ENCODE results near the gene ITGA2.
"Not testable (repeated sequence)": the region's sequence is repeated elsewhere in the genome, so short reads cannot be mapped to it uniquely, and the experiment has no call there.

Gene ITGA2

DNA sequence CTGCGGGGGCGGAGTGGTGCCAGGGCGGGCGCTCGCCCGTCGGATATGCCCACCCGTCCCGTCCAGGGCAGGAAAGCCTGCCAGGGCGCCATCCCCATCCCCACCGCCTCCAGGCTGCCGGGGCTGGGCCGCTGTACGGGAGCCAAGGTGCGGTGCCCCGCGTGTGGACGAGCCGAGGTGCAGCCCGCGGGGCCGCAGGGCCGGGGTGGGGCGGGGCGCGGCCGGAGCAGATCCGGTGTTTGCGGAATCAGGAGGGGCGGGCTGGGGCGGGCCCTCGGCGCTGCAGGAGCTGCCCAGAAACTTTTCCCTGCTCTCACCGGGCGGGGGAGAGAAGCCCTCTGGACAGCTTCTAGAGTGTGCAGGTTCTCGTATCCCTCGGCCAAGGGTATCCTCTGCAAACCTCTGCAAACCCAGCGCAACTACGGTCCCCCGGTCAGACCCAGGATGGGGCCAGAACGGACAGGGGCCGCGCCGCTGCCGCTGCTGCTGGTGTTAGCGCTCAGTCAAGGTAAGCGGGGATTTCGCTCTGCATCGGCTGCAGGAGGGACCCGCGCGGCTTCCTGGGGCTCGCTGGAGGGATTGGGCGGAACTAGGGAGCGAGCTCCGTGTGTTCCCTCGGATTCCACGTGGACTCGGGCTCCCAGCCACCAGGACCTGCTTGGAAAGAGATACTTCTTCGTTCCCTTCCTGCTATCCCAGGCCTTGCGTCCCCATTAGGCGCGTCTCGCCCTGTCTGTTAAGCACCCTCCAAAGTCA lies at the start of gene ITGA2:
Gene ITGA2 (plus strand): TSS at position 328 of the 756 bp plus-strand sequence. CDS start 117 bp downstream, at position 445.
- Mint-ChIP-seq H3K27me3 (peaks cover 57% of the 10 kb centered on the region), H3K9me3 (no peaks in the 10 kb centered on the region), H3K27ac (peak within 1 kb of the TSS; percentile 59), H3K4me1 (ENCODE audit: low read depth) (peaks cover 27% of the 10 kb centered on the region), H3K4me3 (peak within 1 kb of the TSS; percentile 74), H3K36me3 (ENCODE audit: low read depth) (no peaks in the 10 kb centered on the region)

GRCh38 chr5:52943285-52943684 lies 45.9 kb upstream of the ITGA2 start:
- Mint-ChIP-seq H3K4me3 (no peak overlapping the region), H3K4me1 (ENCODE audit: low read depth) (peaks cover 12% of the 10 kb centered on the region), H3K36me3 (ENCODE audit: low read depth) (no peaks in the 10 kb centered on the region), H3K27me3 (no peaks in the 10 kb centered on the region), H3K27ac (no peak overlapping the region), H3K9me3 (no peaks in the 10 kb centered on the region)

DNA sequence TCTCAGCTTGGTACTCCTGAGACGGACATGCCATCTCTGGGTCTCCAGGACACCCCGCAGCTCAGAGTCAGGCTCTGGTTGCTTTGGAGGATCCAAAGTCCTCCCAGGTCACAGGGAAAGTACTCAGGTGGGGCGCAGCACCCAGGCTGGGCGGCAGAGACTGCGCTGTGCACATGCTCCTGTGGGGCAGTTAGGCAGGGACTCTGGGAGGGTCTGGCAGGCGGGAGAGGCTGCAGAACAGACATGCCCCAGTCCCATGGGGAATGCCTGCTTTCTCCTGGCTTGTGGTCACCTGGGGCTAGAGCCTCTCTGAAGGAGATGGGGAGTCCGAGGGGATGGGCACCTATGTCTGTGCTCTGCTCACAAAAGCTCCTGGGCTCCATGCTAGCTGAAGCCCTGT lies 45.3 kb upstream of the ITGA2 start:
- no peaks in the 10 kb centered on the region for H3K27me3 Mint-ChIP-seq
- no peaks in the 10 kb centered on the region for H3K9me3 Mint-ChIP-seq
- no peak overlapping the region for H3K27ac Mint-ChIP-seq
- no peak overlapping the region for H3K4me3 Mint-ChIP-seq
- H3K4me1 Mint-ChIP-seq (ENCODE audit: low read depth), result peaks cover 18% of the 10 kb centered on the region
- H3K36me3 Mint-ChIP-seq (ENCODE audit: low read depth), result no peaks in the 10 kb centered on the region

- Mint-ChIP-seq H3K27ac (no peak overlapping the region), H3K36me3 (ENCODE audit: low read depth) (no peaks in the 10 kb centered on the region), H3K9me3 (no peaks in the 10 kb centered on the region), H3K4me1 (ENCODE audit: low read depth) (peaks cover 21% of the 10 kb centered on the region), H3K27me3 (no peaks in the 10 kb centered on the region), H3K4me3 (peak overlapping the region; percentile 73)
Measured at GRCh38 chr5:52945040-52945439, 44.1 kb upstream of the ITGA2 start.

GRCh38 chr5:52947208-52947607 lies 41.9 kb upstream of the ITGA2 start:
- H3K4me3 Mint-ChIP-seq, result no peak overlapping the region
- H3K27me3 Mint-ChIP-seq, result no peaks in the 10 kb centered on the region
- H3K9me3 Mint-ChIP-seq, result no peaks in the 10 kb centered on the region
- no peaks in the 10 kb centered on the region for H3K36me3 Mint-ChIP-seq (ENCODE audit: low read depth)
- H3K27ac Mint-ChIP-seq, result no peak overlapping the region
- peaks cover 21% of the 10 kb centered on the region for H3K4me1 Mint-ChIP-seq (ENCODE audit: low read depth)

- no peaks in the 10 kb centered on the region for H3K9me3 Mint-ChIP-seq
- H3K27ac Mint-ChIP-seq, result no peak overlapping the region
- no peaks in the 10 kb centered on the region for H3K36me3 Mint-ChIP-seq (ENCODE audit: low read depth)
- peaks cover 21% of the 10 kb centered on the region for H3K4me1 Mint-ChIP-seq (ENCODE audit: low read depth)
- no peak overlapping the region for H3K4me3 Mint-ChIP-seq
- H3K27me3 Mint-ChIP-seq, result no peaks in the 10 kb centered on the region
Measured at GRCh38 chr5:52947851-52948250, 41.3 kb upstream of the ITGA2 start.

DNA sequence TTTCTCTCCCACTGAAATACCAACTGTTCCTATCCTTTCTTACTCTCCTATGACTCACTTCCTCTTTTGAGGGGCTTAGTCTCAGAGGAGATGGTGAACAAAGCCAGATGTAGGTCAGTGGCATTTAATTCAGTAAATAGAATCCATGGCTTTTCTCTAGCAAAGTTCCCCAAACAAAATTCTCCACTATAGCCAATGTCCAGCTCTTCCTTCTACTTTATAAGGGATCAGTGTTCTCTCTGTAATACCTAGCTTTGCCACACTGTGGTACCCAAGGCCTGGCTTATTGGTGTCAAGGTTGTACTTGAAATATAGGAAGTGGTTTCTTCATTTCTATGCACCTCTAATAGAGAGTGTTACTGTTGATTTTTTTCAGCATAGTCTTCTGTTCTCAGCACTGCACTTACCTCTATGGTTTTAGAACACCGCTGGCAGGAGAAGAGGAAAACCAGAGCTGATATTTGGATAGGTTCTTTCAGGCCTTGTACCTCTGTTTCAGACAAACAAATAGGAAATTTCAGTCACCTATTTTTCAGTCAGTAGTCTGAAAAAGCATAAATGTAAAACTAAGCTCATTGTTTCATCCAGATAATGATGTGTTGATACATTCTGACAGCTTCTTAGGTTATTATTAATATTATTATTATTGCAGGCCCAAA lies 40.6 kb upstream of the ITGA2 start:
- H3K36me3 Mint-ChIP-seq (ENCODE audit: low read depth), result no peaks in the 10 kb centered on the region
- no peak overlapping the region for H3K27ac Mint-ChIP-seq
- H3K4me1 Mint-ChIP-seq (ENCODE audit: low read depth), result peaks cover 21% of the 10 kb centered on the region
- no peaks in the 10 kb centered on the region for H3K27me3 Mint-ChIP-seq
- H3K4me3 Mint-ChIP-seq, result no peak overlapping the region
- H3K9me3 Mint-ChIP-seq, result no peaks in the 10 kb centered on the region

GRCh38 chr5:52950686-52951085 lies 38.5 kb upstream of the ITGA2 start:
- Mint-ChIP-seq H3K4me1 (ENCODE audit: low read depth) (peaks cover 16% of the 10 kb centered on the region), H3K9me3 (no peaks in the 10 kb centered on the region), H3K27ac (no peak overlapping the region), H3K4me3 (no peak overlapping the region), H3K36me3 (ENCODE audit: low read depth) (no peaks in the 10 kb centered on the region), H3K27me3 (no peaks in the 10 kb centered on the region)

GRCh38 chr5:52952483-52952882 lies 36.7 kb upstream of the ITGA2 start:
- H3K27me3 Mint-ChIP-seq, result no peaks in the 10 kb centered on the region
- no peaks in the 10 kb centered on the region for H3K9me3 Mint-ChIP-seq
- no peaks in the 10 kb centered on the region for H3K36me3 Mint-ChIP-seq (ENCODE audit: low read depth)
- H3K4me1 Mint-ChIP-seq (ENCODE audit: low read depth), result peaks cover 13% of the 10 kb centered on the region
- no peak overlapping the region for H3K27ac Mint-ChIP-seq
- H3K4me3 Mint-ChIP-seq, result no peak overlapping the region

DNA sequence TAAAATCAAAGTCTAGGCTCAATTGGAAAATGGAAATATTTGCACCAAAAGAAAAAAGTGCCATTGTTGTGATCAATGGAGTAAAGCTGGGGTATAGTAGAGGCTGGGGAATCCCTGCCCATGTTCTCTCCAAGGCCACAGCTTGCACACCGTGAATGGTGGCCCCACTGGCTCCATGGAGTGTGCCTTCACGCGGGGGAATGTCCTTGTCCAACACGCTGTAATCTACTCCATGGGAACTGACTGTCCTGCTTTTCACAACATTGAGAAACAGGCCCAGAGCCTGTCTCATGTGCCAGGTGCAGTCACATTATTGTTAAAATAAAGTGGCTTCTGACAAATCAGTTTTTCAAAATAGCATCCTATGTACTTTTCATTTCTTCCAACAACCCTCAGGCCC lies 33.1 kb upstream of the ITGA2 start:
- Mint-ChIP-seq H3K4me3 (no peak overlapping the region), H3K36me3 (ENCODE audit: low read depth) (no peaks in the 10 kb centered on the region), H3K9me3 (no peaks in the 10 kb centered on the region), H3K4me1 (ENCODE audit: low read depth) (no peaks in the 10 kb centered on the region), H3K27ac (no peak overlapping the region), H3K27me3 (peaks cover 9% of the 10 kb centered on the region)

- H3K4me1 Mint-ChIP-seq (ENCODE audit: low read depth), result no peaks in the 10 kb centered on the region
- H3K4me3 Mint-ChIP-seq, result no peak overlapping the region
- no peaks in the 10 kb centered on the region for H3K9me3 Mint-ChIP-seq
- no peaks in the 10 kb centered on the region for H3K36me3 Mint-ChIP-seq (ENCODE audit: low read depth)
- H3K27me3 Mint-ChIP-seq, result peaks cover 14% of the 10 kb centered on the region
- H3K27ac Mint-ChIP-seq, result no peak overlapping the region
Measured at GRCh38 chr5:52956915-52957747, 32.0 kb upstream of the ITGA2 start.

DNA sequence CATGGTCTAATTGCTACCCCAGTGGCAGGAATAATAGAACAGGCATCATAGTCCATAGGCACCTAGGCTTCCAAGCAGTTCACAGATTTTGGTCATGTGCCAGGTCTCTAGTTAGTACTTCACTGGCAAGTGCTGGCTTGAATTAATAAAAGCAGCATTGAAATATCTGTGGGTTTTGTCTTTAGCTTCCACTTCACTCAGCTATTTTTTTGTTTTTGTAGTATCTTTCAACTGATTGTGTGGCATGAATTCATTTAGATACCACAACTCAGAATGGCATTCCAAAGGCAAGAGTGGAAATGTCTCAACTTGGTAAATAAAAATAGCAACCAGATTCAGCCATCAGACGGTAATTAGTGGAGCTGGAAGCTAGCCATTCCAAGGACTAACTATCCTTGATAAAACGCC lies 27.9 kb upstream of the ITGA2 start:
- Mint-ChIP-seq H3K4me3 (no peak overlapping the region), H3K4me1 (ENCODE audit: low read depth) (no peaks in the 10 kb centered on the region), H3K36me3 (ENCODE audit: low read depth) (no peaks in the 10 kb centered on the region), H3K27me3 (peaks cover 14% of the 10 kb centered on the region), H3K9me3 (no peaks in the 10 kb centered on the region), H3K27ac (no peak overlapping the region)

DNA sequence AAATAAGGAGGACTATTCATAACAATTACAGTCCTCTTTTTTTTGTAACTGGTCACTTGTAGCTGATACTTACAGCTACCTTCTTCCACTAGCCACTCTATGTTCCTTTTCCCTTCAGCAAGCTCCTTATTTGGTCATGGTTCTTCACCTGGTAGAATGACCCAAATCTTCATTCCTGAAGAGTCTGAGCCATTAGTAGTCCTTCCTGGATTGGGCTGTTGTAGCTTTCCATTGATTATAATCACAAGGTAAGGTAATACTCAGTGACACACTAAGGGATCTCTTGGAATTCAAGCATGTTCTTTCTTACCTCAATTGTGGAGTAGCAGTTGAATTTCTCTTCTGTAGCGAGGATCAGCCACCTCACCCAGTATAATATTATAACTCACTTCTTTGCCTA lies 25.5 kb upstream of the ITGA2 start:
- Mint-ChIP-seq H3K27ac (no peak overlapping the region), H3K4me3 (no peak overlapping the region), H3K4me1 (ENCODE audit: low read depth) (no peaks in the 10 kb centered on the region), H3K9me3 (peaks cover 2% of the 10 kb centered on the region), H3K27me3 (peaks cover 23% of the 10 kb centered on the region), H3K36me3 (ENCODE audit: low read depth) (no peaks in the 10 kb centered on the region)

- Mint-ChIP-seq H3K9me3 (peaks cover 7% of the 10 kb centered on the region), H3K27me3 (peaks cover 27% of the 10 kb centered on the region), H3K4me3 (no peak overlapping the region), H3K36me3 (ENCODE audit: low read depth) (no peaks in the 10 kb centered on the region), H3K4me1 (ENCODE audit: low read depth) (no peaks in the 10 kb centered on the region), H3K27ac (no peak overlapping the region)
Measured at GRCh38 chr5:52964138-52964537, 25.0 kb upstream of the ITGA2 start.

- not testable (repeated sequence) for H3K4me1 Mint-ChIP-seq (ENCODE audit: low read depth); H3K27ac Mint-ChIP-seq; H3K9me3 Mint-ChIP-seq; H3K4me3 Mint-ChIP-seq; H3K36me3 Mint-ChIP-seq (ENCODE audit: low read depth)
- H3K27me3 Mint-ChIP-seq, result peaks cover 36% of the 10 kb centered on the region
Measured at GRCh38 chr5:52976157-52976556, 13.0 kb upstream of the ITGA2 start.
